Measurements from ENCODE around the gene MGST1.

DNA sequence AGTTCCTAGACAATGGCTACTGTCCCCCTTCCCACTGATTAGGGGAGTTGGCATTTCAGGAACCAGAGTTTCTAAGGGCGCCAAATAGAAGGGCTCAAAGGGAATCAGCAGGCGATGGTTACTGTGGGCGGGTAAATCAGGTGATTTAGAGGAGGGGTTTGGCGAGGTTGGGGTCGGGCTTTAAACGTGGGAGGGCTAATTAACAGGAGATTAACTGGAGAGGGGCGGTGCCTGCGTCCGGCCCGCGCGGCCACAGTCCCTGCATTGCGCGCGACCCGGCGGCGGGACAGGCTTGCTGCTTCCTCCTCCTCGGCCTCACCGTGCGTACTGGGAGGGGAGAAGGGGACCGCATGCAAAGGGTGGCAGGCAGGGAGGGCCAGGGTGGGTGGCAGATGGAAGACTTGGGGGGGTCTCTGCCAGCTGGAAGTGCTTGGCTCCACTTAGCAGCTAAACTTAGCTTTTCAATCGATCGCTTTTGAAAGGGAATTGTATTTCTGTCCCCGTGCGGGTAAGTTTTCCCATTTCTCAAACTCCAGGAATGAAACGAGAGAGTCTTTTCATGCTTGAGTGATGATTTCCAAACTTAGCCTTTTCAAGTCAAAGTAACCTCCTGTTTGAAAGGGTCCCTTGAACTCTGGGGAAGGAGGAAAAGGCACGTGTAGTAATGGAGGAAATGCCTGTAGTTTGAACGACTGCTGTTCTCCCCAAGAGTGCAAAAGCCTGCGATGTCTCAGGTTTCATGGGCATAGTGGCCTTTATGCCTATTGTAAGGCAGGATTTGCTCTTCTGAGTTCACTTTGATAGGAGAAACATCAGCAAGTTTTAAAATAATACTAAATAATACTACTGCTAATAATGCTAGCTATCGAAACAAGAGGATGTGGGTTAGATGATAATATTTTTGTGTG is at the start of gene MGST1:
- TF ChIP-seq CTCF (IDR thresholded peaks at IDR 0.05) (no peak), POLR2A (IDR thresholded peaks at IDR 0.05) (no peak)

All from ovary (tissue), 3 donors.